ENCODE data around the gene F11.
"Not testable (repeated sequence)": the region's sequence is repeated elsewhere in the genome, so short reads cannot be mapped to it uniquely, and the experiment has no call there.

Gene F11

GRCh38 chr4:186300659-186301390 lies 34.8 kb downstream of the F11 start:
- FAIRE-seq = no peak

GRCh38 chr4:186304216-186304615 lies 38.2 kb downstream of the F11 start:
- no peak for FAIRE-seq

DNA sequence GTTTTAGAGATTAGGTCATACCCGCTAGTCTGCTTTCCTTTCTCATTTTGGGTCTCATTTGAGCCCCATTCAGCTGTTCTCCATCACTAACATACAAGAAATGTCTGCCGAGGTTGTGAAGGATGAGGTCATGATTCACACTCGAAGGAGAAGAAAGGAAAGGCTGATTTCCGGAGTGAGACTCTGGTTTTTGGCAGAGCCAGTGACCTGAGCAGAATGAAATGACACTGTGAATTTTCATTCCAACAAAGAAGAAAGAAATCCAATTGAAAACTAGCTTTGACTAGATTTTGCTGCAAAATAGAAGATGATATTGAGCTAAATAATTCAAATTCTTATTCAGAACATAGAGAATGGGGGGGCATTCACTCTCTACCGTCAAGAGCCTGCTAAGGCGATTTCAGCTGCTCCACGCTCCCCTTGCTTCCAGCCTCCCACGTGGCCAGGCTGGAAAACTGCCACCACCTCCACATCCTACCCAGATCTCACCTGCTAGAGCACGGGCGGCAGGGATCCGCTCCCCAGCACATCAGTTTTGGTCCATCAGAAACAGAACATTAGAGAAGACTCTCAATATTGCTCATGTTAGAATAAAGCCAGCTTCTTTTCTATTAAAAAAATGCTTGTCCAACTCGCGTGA lies 39.0 kb downstream of the F11 start:
- no peak for FAIRE-seq

DNA sequence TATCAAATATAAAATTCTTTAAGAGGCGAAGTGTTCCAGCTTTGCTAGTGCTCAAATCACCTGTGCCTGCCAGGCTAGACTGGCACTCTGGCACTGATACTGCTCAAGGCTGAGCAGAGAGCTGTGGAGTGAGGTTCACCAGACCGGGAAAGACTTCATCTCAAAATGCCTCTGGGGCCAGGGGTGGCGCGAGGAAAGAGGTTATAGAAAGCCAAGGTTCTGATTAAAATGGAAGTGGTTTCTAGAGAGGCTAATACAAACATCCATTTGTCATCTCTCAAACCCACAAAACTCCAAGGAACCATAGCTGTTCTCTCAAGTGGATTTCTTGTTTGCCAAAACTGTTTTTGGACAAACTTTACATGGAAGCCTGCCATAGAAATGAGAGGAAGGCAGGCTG lies 41.5 kb downstream of the F11 start:
- FAIRE-seq = no peak

DNA sequence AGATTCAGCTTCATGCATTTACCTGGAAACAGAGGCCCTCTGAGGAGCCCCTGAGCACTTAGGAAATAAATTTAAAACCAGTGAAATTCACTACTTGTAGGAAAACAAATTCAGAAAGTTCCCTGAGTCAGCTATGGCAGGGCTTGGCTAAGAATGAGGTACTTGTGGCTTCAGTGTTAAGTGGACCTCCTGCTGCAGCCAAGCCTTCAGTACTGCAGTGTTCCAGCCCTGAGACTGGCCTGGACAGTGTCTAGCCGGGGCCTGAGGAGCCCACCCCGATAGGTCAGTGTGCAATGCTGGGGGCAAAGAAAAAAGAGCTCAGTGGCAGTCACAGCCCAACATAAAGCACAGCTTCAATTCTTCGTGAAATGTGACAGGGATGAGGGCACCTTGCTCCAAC lies 41.9 kb downstream of the F11 start:
- no peak for FAIRE-seq

- no peak for FAIRE-seq
Observed at GRCh38 chr4:186318481-186318880, 52.5 kb downstream of the F11 start.

DNA sequence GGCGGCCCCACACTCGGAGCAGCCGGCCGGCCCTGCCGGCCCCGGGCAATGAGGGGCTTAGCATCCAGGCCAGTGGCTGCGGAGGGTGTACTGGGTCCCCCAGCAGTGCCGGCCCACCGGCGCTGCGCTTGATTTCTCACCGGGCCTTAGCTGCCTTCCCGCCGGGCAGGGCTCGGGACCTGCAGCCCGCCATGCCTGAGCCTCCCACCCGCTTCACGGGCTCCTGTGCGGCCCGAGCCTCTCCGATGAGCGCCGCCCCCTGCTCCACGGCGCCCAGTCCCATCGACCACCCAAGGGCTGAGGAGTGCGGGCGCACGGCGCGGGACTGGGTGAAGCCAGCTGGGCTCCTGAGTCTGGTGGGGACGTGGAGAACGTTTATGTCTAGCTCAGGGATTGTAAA lies 58.7 kb downstream of the F11 start:
- FAIRE-seq = not testable (repeated sequence)

GRCh38 chr4:186326391-186326790 lies 60.4 kb downstream of the F11 start:
- FAIRE-seq = no peak

GRCh38 chr4:186329372-186329771 lies 63.4 kb downstream of the F11 start:
- no peak for FAIRE-seq

DNA sequence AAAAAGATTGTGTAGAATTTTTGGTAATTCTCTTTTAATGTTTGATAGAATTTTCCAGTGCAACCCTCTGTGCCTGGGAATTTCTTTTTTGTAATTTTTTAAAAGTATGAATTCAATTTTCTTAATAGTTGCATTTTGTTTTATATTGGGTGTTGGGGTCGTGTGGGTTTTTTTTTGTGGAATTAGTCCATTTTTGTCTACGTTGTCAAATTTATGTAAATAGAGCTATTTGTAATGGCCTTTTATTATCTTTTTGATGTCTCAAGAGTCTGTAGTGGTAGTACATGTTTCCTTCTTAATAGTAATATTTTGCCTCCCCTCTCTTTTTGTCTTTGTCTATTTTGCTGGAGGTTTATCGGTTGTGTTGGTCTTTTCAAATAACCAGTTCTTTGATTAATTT lies 64.4 kb downstream of the F11 start:
- no peak for FAIRE-seq

- FAIRE-seq = no peak
Observed at GRCh38 chr4:186335793-186336192, 69.8 kb downstream of the F11 start.
